ENCODE data around the gene PTPRG.
"Not testable (repeated sequence)": the region's sequence is repeated elsewhere in the genome, so short reads cannot be mapped to it uniquely, and the experiment has no call there.

The PTPRG gene

DNA sequence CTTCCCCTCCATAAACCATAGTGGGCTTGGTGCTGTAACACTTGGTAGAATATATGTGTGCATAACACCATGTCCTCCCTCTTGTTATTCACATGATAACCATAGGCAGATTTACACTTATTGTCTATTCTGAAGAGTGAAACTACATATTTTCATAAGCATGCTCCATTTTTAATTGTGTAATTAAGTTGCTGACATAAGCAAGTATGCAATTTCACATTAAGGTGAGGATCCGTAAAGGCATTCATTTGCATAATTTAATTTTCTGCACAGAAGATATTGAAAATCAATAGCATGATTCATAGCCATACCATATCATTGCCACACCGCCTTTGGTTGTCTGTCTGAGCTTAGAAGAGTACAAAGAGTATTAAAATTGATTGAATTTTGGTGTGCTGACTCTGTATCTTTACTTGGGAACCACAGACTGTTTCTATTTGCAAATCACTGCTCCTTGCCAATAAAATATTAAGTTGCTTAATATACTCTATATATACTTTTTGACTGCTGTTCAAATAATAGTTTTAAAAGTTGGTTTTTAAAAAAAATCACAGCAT is 182.4 kb downstream of the PTPRG start:
- H3K4me3 ChIP-seq (ENCODE audit: low read length) = no peak overlapping the region
- TF ChIP-seq, protein P1, sequence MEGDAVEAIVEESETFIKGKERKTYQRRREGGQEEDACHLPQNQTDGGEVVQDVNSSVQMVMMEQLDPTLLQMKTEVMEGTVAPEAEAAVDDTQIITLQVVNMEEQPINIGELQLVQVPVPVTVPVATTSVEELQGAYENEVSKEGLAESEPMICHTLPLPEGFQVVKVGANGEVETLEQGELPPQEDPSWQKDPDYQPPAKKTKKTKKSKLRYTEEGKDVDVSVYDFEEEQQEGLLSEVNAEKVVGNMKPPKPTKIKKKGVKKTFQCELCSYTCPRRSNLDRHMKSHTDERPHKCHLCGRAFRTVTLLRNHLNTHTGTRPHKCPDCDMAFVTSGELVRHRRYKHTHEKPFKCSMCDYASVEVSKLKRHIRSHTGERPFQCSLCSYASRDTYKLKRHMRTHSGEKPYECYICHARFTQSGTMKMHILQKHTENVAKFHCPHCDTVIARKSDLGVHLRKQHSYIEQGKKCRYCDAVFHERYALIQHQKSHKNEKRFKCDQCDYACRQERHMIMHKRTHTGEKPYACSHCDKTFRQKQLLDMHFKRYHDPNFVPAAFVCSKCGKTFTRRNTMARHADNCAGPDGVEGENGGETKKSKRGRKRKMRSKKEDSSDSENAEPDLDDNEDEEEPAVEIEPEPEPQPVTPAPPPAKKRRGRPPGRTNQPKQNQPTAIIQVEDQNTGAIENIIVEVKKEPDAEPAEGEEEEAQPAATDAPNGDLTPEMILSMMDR (conservative IDR thresholded peaks at IDR 0.05; ENCODE audit: low read depth, low read length) = no peak
- no peak for DNase-seq (ENCODE audit: low read depth)

DNA sequence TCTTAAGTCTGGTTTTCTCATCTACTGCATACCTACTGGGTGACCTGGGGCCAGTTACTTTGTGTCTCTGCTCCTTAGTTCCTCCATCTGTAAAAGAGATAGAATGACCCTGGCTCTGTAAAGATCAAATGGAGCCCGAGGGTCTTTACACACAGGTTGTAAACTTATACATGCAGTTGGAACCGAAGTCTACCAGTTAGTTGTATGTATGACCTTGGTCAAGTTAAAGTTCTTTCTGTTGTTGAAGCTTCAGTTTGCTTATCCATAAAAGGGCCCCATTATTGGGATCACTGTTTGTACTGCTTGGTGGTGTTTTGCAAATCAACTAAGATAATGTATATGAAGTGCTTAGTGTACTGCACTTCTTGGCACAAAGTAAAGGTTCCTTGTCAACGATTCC is 186.9 kb downstream of the PTPRG start:
- no peak for DNase-seq (ENCODE audit: low read depth)
- TF ChIP-seq, protein P1 (conservative IDR thresholded peaks at IDR 0.05; ENCODE audit: low read depth, low read length) = no peak

DNA sequence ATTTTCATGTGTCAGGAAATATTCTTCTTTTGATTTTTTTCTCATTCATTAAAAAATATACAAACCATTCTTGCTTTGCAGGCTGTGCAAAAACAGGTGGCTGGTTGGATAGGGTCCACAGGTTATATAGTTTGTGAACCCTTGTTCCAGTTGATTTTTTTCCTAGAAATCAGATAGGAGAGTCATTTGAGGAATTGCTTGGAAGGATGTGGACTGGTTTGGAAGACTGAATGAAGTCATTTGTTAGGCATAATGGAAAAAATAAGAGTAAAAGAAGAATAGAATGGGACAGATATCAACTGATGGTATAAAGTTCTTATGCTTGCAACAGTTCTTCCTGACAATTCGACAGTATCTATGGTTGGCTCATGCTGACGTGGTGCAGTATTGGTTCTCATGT is 189.4 kb downstream of the PTPRG start:
- TF ChIP-seq, protein P1 (conservative IDR thresholded peaks at IDR 0.05; ENCODE audit: low read depth, low read length) = no peak
- H3K4me3 ChIP-seq (ENCODE audit: low read length) = no peak overlapping the region
- no peak for DNase-seq (ENCODE audit: low read depth)

More for the DNA sequence above, 186.9 kb downstream of the PTPRG start:
- no peak overlapping the region for H3K4me3 ChIP-seq (ENCODE audit: low read length)

DNA sequence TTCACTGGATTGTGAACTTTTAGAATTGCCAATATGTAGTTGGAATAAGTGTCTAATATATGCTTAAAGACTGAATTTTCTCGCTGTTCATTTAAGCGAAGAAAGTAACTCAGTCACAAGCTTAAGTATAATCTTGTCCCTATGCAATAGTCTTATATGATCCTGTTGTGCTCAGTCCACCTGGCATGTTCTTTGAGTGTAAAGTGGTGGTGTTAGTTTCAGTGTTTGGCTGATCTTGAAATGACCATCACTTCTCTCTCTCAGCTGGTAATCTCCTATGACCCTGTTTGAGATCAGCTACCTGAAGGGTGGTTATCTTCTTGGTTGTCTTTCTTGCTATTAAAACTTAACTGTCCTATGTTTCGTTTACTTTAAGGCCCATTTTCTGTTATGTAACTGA is 197.5 kb downstream of the PTPRG start:
- TF ChIP-seq, protein P1 (conservative IDR thresholded peaks at IDR 0.05; ENCODE audit: low read depth, low read length) = no peak
- H3K4me3 ChIP-seq (ENCODE audit: low read length) = no peak overlapping the region
- no peak for DNase-seq (ENCODE audit: low read depth)

DNA sequence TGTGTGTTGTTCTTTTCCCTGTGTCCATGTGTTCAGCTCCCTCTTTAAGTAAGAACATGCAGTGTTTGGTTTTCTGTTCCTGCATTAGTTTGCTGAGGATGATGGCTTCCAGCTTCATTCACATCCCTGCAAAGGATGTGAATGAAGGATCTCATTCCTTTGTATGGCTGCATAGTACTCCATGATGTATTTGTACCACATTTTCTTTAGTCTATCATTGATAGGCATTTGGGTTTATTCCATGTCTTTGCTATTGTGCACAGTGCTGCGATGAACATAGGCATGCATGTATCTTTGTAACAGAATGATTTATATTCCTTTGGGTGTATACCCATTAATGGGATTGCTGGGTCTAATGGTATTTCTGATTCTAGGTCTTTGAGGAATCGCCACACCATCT is 199.4 kb downstream of the PTPRG start:
- not testable (repeated sequence) for H3K4me3 ChIP-seq (ENCODE audit: low read length); DNase-seq (ENCODE audit: low read depth)

DNA sequence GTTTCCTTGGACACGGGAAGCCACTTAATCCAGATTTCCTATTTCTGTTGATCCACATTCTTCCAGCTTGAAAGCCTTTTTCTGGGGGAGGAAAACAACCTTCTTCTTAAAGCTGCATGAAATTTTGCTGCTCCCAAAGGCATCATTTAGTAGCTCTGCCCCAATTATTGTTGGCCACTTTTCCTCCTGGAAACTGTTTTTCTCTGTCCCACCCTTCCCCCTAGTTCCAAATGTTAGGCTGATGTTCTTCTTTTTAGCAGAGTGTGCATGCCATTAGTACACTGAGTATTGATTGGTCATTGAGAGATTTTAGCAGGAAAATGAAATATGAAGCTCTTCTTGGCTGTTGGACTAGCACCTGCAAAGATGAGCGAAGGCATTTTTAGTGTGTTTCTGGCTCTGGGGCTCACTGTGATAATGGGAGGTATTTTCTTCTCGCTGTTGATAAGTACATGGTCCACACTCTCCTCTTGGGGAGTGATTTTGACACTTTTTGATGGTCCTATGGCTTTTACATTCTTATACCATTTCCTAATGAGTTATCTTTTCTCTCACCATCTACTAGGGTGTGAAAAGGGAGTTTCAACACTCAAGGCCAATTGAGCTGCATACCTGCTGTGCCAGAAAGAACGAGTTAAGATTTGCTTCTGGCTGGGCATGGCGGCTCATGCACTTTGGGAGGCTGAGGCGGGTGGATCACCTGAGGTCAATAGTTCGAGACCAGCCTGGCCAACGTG is 200.5 kb downstream of the PTPRG start:
- TF ChIP-seq, protein P1 (conservative IDR thresholded peaks at IDR 0.05; ENCODE audit: low read depth, low read length) = no peak
- no peak overlapping the region for H3K4me3 ChIP-seq (ENCODE audit: low read length)
- no peak for DNase-seq (ENCODE audit: low read depth)

DNA sequence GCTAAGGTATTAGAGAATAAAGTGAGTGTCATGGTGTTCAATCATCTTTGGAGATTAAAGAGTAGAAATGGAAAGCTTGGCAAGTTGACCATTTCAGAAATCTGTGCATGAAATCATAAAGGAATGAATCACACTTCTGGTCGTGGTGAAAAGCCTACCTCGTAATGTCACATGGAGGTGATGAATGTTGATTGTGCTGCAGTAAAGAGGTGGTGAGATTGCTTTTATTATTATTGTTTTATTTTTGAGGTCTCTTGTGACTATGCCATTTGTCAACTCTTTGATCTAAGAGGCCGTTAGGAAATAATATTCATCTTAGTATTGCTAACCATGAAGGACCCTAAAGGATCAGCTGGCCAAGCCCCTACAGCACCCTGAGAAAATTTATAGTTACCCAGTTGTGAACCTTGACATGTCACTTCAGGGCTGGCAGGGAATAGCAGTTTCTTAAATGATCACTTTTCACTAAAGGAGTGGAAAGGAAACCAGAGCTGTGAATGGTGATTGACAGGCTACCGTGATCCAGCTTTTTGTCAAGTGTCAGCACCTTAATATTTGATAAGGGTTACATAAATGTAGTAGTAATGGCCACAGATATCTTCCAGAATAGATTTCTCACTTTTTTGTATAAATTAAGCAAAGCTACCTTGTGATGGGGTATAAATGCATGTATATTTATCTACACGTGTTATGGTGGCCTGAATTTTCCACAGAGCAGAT is 203.9 kb downstream of the PTPRG start:
- no peak overlapping the region for H3K4me3 ChIP-seq (ENCODE audit: low read length)
- DNase-seq (ENCODE audit: low read depth) = peak; percentile 27
- TF ChIP-seq, protein P1 (conservative IDR thresholded peaks at IDR 0.05; ENCODE audit: low read depth, low read length) = no peak
